Mesenchymal stem cell (in vitro differentiated cells and primary cell): ENCODE results near the gene MTHFD1L.
A peak's percentile ranks its signal among the peaks of the same experiment; 100 is the strongest.

Source experiments
- DNase-seq: peaks from one replicate; pipeline ENCODE4 v3.0.0-alpha.2; 2013
- H2AFZ ChIP-seq: one replicate; pipeline ENCODE4 v1.6.1; 2013; ENCODE audit warnings: low read depth, mild to moderate bottlenecking, control low read depth, inconsistent platforms, low read length, moderate library complexity
- H2AK5ac ChIP-seq: 2 replicates; pipeline ENCODE4 v1.6.1; 2013; ENCODE audit warnings: low read length, moderate library complexity, mild to moderate bottlenecking, inconsistent platforms; ENCODE audit not compliant: severe bottlenecking
- H2BK120ac ChIP-seq: one replicate; pipeline ENCODE4 v1.6.1; 2013; ENCODE audit warnings: low read depth, mild to moderate bottlenecking, inconsistent platforms, low read length, moderate library complexity
- H2BK12ac ChIP-seq, 2 experiments: one replicate each; pipeline ENCODE4 v1.6.1; 2013; ENCODE audit warnings: inconsistent platforms in 2 of 2, low read length in 2 of 2, mild to moderate bottlenecking in 2 of 2, moderate library complexity in 2 of 2, control low read depth in 1 of 2
- H2BK15ac ChIP-seq: one replicate; pipeline ENCODE4 v1.6.1; 2013; ENCODE audit warnings: mild to moderate bottlenecking, low read depth, inconsistent platforms; ENCODE audit not compliant: poor library complexity, severe bottlenecking
- H2BK5ac ChIP-seq: 2 replicates; pipeline ENCODE4 v1.6.1; 2013; ENCODE audit warnings: low read depth, mild to moderate bottlenecking, low read length, control low read depth, inconsistent platforms; ENCODE audit not compliant: poor library complexity, severe bottlenecking
- H3K14ac ChIP-seq, 2 experiments: one replicate each; pipeline ENCODE4 v1.6.1; 2013; ENCODE audit warnings: inconsistent platforms in 2 of 2, low read length in 2 of 2, control low read depth in 1 of 2, mild to moderate bottlenecking in 1 of 2, moderate library complexity in 1 of 2
- H3K18ac ChIP-seq, 2 experiments: one replicate each; pipeline ENCODE4 v1.6.1; 2013; ENCODE audit warnings: inconsistent platforms in 2 of 2, low read length in 2 of 2, control low read depth in 1 of 2, low read depth in 1 of 2, mild to moderate bottlenecking in 1 of 2
- H3K23ac ChIP-seq, 2 experiments: one replicate each; pipeline ENCODE4 v1.6.1; 2013; ENCODE audit warnings: inconsistent platforms in 2 of 2, low read length in 2 of 2, mild to moderate bottlenecking in 2 of 2, moderate library complexity in 2 of 2, control low read depth in 1 of 2
- H3K27ac ChIP-seq: 2 replicates; pipeline ENCODE4 v1.5.1; 2013; ENCODE audit warnings: mild to moderate bottlenecking, moderate library complexity, low read length, control low read depth, inconsistent platforms; ENCODE audit not compliant: poor library complexity, severe bottlenecking
- H3K27me3 ChIP-seq, 2 experiments: 2 replicates each; pipeline versions ENCODE4 v1.6.1 to v1.7.0; 2013; ENCODE audit warnings: low read length in 2 of 2, mild to moderate bottlenecking in 2 of 2, moderate library complexity in 2 of 2, control low read depth in 1 of 2, inconsistent platforms in 1 of 2; ENCODE audit not compliant: control insufficient read depth in 1 of 2, insufficient read depth in 1 of 2
- H3K36me3 ChIP-seq, 2 experiments: 2 replicates each; pipeline versions ENCODE4 v1.6.1 to v1.7.0; 2013; ENCODE audit warnings: low read length in 2 of 2, control low read depth in 1 of 2, inconsistent platforms in 1 of 2, low read depth in 1 of 2, mild to moderate bottlenecking in 1 of 2; ENCODE audit not compliant: insufficient read depth in 2 of 2, control insufficient read depth in 1 of 2
- H3K4ac ChIP-seq, 2 experiments: one replicate each; pipeline ENCODE4 v1.6.1; 2013; ENCODE audit warnings: inconsistent platforms in 2 of 2, low read length in 2 of 2, mild to moderate bottlenecking in 2 of 2, moderate library complexity in 2 of 2, control low read depth in 1 of 2, low read depth in 1 of 2
- H3K4me1 ChIP-seq: 2 replicates; pipeline ENCODE4 v1.6.1; 2013; ENCODE audit warnings: low read depth, low read length, control low read depth; ENCODE audit not compliant: control insufficient read depth, insufficient read depth
- H3K4me2 ChIP-seq: 2 replicates; pipeline ENCODE4 v1.6.1; 2013; ENCODE audit warnings: low read length, mild to moderate bottlenecking, inconsistent platforms; ENCODE audit not compliant: poor library complexity, severe bottlenecking
- H3K4me3 ChIP-seq, 2 experiments: 2 replicates each; pipeline versions ENCODE4 v1.5.1 to v1.7.0; 2013; ENCODE audit warnings: low read length in 2 of 2, mild to moderate bottlenecking in 2 of 2, control low read depth in 1 of 2, low read depth in 1 of 2; ENCODE audit not compliant: insufficient read depth in 1 of 2
- H3K79me1 ChIP-seq: replicated peaks from 2 replicates; pipeline ENCODE4 v1.6.1; 2013; ENCODE audit warnings: mild to moderate bottlenecking, control low read depth, low read length, inconsistent platforms; ENCODE audit not compliant: poor library complexity, severe bottlenecking
- H3K9ac ChIP-seq: 2 replicates; pipeline ENCODE4 v1.7.0; 2013; ENCODE audit warnings: mild to moderate bottlenecking, low read length, moderate library complexity
- H3K9me3 ChIP-seq: 2 replicates; pipeline ENCODE4 v1.7.0; 2013; ENCODE audit warnings: mild to moderate bottlenecking, low read length; ENCODE audit not compliant: control insufficient read depth
- H4K8ac ChIP-seq: one replicate; pipeline ENCODE4 v1.6.1; 2013; ENCODE audit warnings: inconsistent platforms, mild to moderate bottlenecking, low read length, moderate library complexity
- H4K91ac ChIP-seq: one replicate; pipeline ENCODE4 v1.6.1; 2013; ENCODE audit warnings: mild to moderate bottlenecking, low read length, inconsistent platforms
- WGBS: methylation state at CpG from one replicate; pipeline ENCODE4 v1.1.7; 2013; ENCODE audit warnings: mixed read lengths; 5-methylcytosine and 5-hydroxymethylcytosine counted together

MTHFD1L gene

GRCh38 chr6:150949526-150949925 is 84.0 kb downstream of the MTHFD1L start:
- no peak overlapping the region for H3K27ac ChIP-seq
- H2AFZ ChIP-seq: no peak overlapping the region
- H3K36me3 ChIP-seq: peaks cover 41 to 74% of the 10 kb centered on the region in 2 experiments
- no peak overlapping the region for H3K4ac ChIP-seq
- H3K27me3 ChIP-seq: no peaks in the 10 kb centered on the region
- DNase-seq: no peak
- no peaks in the 10 kb centered on the region for H3K9me3 ChIP-seq
- no peak overlapping the region for H2BK120ac ChIP-seq
- no peak overlapping the region for H2BK5ac ChIP-seq
- H2BK12ac ChIP-seq: no peak overlapping the region
- peaks cover 7% of the 10 kb centered on the region for H3K79me1 ChIP-seq
- peak overlapping the region; percentile 30 for H4K8ac ChIP-seq
- no peak overlapping the region for H3K9ac ChIP-seq
- H4K91ac ChIP-seq: no peak overlapping the region
- no peak overlapping the region for H2AK5ac ChIP-seq
- no peak overlapping the region for H3K18ac ChIP-seq
- no peak overlapping the region for H3K4me2 ChIP-seq
- no peak overlapping the region for H3K4me3 ChIP-seq
- WGBS: 84% methylated on average over 11 of the region's 11 CpGs
- no peak overlapping the region for H2BK15ac ChIP-seq
- H3K4me1 ChIP-seq: peaks cover 1% of the 10 kb centered on the region
- no peak overlapping the region for H3K14ac ChIP-seq
- no peak overlapping the region for H3K23ac ChIP-seq

GRCh38 chr6:150953851-150954250 is 88.3 kb downstream of the MTHFD1L start:
- H3K9ac ChIP-seq: no peak overlapping the region
- H3K4ac ChIP-seq: no peak overlapping the region

GRCh38 chr6:150959166-150959565 is 93.7 kb downstream of the MTHFD1L start:
- 74% methylated on average over 4 of the region's 4 CpGs for WGBS
- no peaks in the 10 kb centered on the region for H3K4me1 ChIP-seq
- peak overlapping the region; percentile 47 for H3K9ac ChIP-seq
- H3K4ac ChIP-seq: no peak overlapping the region
- H2BK120ac ChIP-seq: no peak overlapping the region
- no peak overlapping the region for H2BK15ac ChIP-seq
- DNase-seq: no peak
- H3K79me1 ChIP-seq: peaks cover 2% of the 10 kb centered on the region
- no peaks in the 10 kb centered on the region for H3K9me3 ChIP-seq
- no peak overlapping the region for H2BK12ac ChIP-seq
- no peak overlapping the region for H3K27ac ChIP-seq
- H4K8ac ChIP-seq: no peak overlapping the region
- H3K18ac ChIP-seq: no peak overlapping the region
- no peak overlapping the region for H4K91ac ChIP-seq
- no peak overlapping the region for H2AFZ ChIP-seq
- H3K4me3 ChIP-seq: peak overlapping the region in 1 of 2 experiments; percentile 20
- no peak overlapping the region for H3K4me2 ChIP-seq
- H3K27me3 ChIP-seq: no peaks in the 10 kb centered on the region
- no peak overlapping the region for H3K23ac ChIP-seq
- peaks cover 27 to 65% of the 10 kb centered on the region in 2 experiments for H3K36me3 ChIP-seq
- H2BK5ac ChIP-seq: no peak overlapping the region
- no peak overlapping the region for H3K14ac ChIP-seq
- no peak overlapping the region for H2AK5ac ChIP-seq

More at GRCh38 chr6:150953851-150954250, 88.3 kb downstream of the MTHFD1L start:
- Histone ChIP-seq H2BK120ac (no peak overlapping the region), H2BK5ac (no peak overlapping the region), H2BK12ac (no peak overlapping the region), H4K91ac (no peak overlapping the region), H2BK15ac (no peak overlapping the region), H3K4me3 (no peak overlapping the region), H4K8ac (no peak overlapping the region), H2AFZ (no peak overlapping the region), H3K9me3 (no peaks in the 10 kb centered on the region), H3K4me2 (no peak overlapping the region), H3K18ac (no peak overlapping the region), H3K4me1 (peaks cover 1% of the 10 kb centered on the region), H3K79me1 (peaks cover 8% of the 10 kb centered on the region), H2AK5ac (no peak overlapping the region), H3K27me3 (no peaks in the 10 kb centered on the region), H3K23ac (no peak overlapping the region), H3K14ac (no peak overlapping the region), H3K27ac (no peak overlapping the region), H3K36me3 (peaks cover 41 to 83% of the 10 kb centered on the region in 2 experiments)
- 0% methylated on average over 1 of the region's 5 CpGs for WGBS
- no peak for DNase-seq

GRCh38 chr6:150962436-150962835 is 96.9 kb downstream of the MTHFD1L start:
- Histone ChIP-seq H3K4ac (no peak overlapping the region), H3K4me3 (no peak overlapping the region), H3K36me3 (peaks cover 42 to 64% of the 10 kb centered on the region in 2 experiments), H3K79me1 (peaks cover 2% of the 10 kb centered on the region), H3K27me3 (no peaks in the 10 kb centered on the region), H3K27ac (no peak overlapping the region), H2BK120ac (no peak overlapping the region), H3K23ac (no peak overlapping the region), H3K9me3 (no peaks in the 10 kb centered on the region), H2BK12ac (no peak overlapping the region), H3K18ac (no peak overlapping the region), H4K91ac (no peak overlapping the region), H3K4me2 (no peak overlapping the region), H2AFZ (no peak overlapping the region), H4K8ac (no peak overlapping the region), H3K14ac (no peak overlapping the region), H3K9ac (no peak overlapping the region), H2AK5ac (no peak overlapping the region), H3K4me1 (no peaks in the 10 kb centered on the region), H2BK5ac (no peak overlapping the region), H2BK15ac (no peak overlapping the region)
- no CpG with 5 or more reads among the region's 2 CpGs for WGBS
- no peak for DNase-seq
